Lung (tissue), 12 donors: ENCODE results near the gene TMEM14A. TPM values are rescaled to one million over a fixed set of nuclear protein-coding genes. Genes with fewer than 3 reads are reported as not detected.
A peak's percentile ranks its signal among the peaks of the same experiment; 100 is the strongest.
"Not testable (repeated sequence)": the region's sequence is repeated elsewhere in the genome, so short reads cannot be mapped to it uniquely, and the experiment has no call there.

Experiments used
- ATAC-seq: fragments of 200-7000 bp; cut with Tn5 transposase; one replicate; pipeline ENCODE4 v1.9.1; 2020; ENCODE audit warnings: moderate number of reproducible peaks; ENCODE audit not compliant: insufficient read depth, low FRiP score
- DNase-seq, 3 donors: peaks; one replicate each; pipeline ENCODE4 v3.0.0-alpha.2; 2013 to 2017
- H3K27ac ChIP-seq, 2 donors: one replicate each; pipeline ENCODE4 v1.5.1; 2013; ENCODE audit warnings: mild to moderate bottlenecking in 2 of 2, moderate library complexity in 2 of 2, control low read depth in 1 of 2, inconsistent platforms in 1 of 2, low read depth in 1 of 2, low read length in 1 of 2
- H3K27me3 ChIP-seq, 3 donors: one replicate each; pipeline ENCODE4 v1.5.1; 2013; ENCODE audit warnings: low read length in 2 of 3; ENCODE audit not compliant: control insufficient read depth in 3 of 3, insufficient read depth in 3 of 3
- H3K36me3 ChIP-seq, 4 donors: one replicate each; pipeline ENCODE4 v1.5.1; 2013; ENCODE audit warnings: low read length in 4 of 4, mild to moderate bottlenecking in 1 of 4, moderate library complexity in 1 of 4; ENCODE audit not compliant: control insufficient read depth in 4 of 4, insufficient read depth in 4 of 4
- H3K4me1 ChIP-seq, 5 donors: one replicate each; pipeline ENCODE4 v1.5.1; 2013; ENCODE audit warnings: low read length in 5 of 5, mild to moderate bottlenecking in 2 of 5, moderate library complexity in 1 of 5; ENCODE audit not compliant: control insufficient read depth in 5 of 5, insufficient read depth in 5 of 5
- H3K4me3 ChIP-seq: one replicate; pipeline ENCODE4 v1.5.1; 2013; ENCODE audit warnings: mild to moderate bottlenecking, control low read depth, moderate library complexity
- H3K9ac ChIP-seq, 2 donors: one replicate each; pipeline ENCODE4 v1.5.1; 2013; ENCODE audit warnings: low read length in 2 of 2, control low read depth in 1 of 2; ENCODE audit not compliant: insufficient read depth in 1 of 2
- H3K9me3 ChIP-seq, 4 donors: one replicate each; pipeline ENCODE4 v1.5.1; 2013; ENCODE audit warnings: low read length in 3 of 4, mild to moderate bottlenecking in 1 of 4, moderate library complexity in 1 of 4; ENCODE audit not compliant: control insufficient read depth in 4 of 4, insufficient read depth in 3 of 4
- WGBS, 2 donors: extraction: QIAGEN DNeasy Blood & Tissue Kit; methylation state at CpG; one replicate each; pipeline ENCODE4 v1.1.7; 2013; 5-methylcytosine and 5-hydroxymethylcytosine counted together
- polyA plus RNA-seq, 2 donors: library from polyadenylated mRNA; stranded (reverse); fragments of 200-250 nt; gene quantifications; one replicate each; pipeline ENCODE4 v1.2.1, GENCODE V29; 2013
- total RNA-seq, 2 donors: library from RNA; depleted of rRNA in 1 of 2; stranded (reverse); fragments of >200 nt in 1 of 2; gene quantifications; one replicate each; pipeline ENCODE4 v1.2.1, GENCODE V29; 2014 to 2021
- TF ChIP-seq, protein P1 (sequence below): IDR thresholded peaks from 2 replicates; pipeline ENCODE4 v1.5.1; 2012; ENCODE audit warnings: mild to moderate bottlenecking; ENCODE audit errors: control extremely low read depth, extremely low read depth
- donor health status: control.
- donor health status: control.
- donor health status: Bipolar disorder and iron deficiency.
- donor health status: healthy.
- donor health status: DM: yes; HTN: yes; CAD: no.

The TMEM14A gene
- total and polyA plus RNA-seq, 4 donors = 14.0 to 18.5 (median 17.5) TPM

DNA sequence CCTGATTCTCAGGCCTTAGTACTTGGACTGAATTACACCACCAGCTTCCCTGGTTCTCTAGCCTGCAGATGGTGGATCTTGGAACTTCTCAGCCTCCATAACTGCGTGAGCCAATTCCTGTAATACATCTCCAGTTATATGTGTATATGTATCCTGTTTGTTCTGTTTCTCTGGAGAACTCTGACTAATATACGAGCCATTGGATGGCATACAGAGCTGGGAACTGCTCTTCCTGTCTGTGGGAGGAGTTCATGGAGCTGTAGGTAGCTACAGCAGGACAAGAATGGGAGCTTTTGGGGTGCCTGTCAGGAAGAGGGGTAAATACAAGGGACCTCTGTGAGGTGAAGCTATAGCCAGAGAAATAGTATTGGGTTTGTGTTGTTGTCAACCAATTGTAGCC lies 41.2 kb downstream of the TMEM14A start:
- TF ChIP-seq, protein P1, sequence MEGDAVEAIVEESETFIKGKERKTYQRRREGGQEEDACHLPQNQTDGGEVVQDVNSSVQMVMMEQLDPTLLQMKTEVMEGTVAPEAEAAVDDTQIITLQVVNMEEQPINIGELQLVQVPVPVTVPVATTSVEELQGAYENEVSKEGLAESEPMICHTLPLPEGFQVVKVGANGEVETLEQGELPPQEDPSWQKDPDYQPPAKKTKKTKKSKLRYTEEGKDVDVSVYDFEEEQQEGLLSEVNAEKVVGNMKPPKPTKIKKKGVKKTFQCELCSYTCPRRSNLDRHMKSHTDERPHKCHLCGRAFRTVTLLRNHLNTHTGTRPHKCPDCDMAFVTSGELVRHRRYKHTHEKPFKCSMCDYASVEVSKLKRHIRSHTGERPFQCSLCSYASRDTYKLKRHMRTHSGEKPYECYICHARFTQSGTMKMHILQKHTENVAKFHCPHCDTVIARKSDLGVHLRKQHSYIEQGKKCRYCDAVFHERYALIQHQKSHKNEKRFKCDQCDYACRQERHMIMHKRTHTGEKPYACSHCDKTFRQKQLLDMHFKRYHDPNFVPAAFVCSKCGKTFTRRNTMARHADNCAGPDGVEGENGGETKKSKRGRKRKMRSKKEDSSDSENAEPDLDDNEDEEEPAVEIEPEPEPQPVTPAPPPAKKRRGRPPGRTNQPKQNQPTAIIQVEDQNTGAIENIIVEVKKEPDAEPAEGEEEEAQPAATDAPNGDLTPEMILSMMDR = no peak
- Histone ChIP-seq H3K4me3 (no peak overlapping the region), H3K9ac (no peak overlapping the region), H3K27ac (no peak overlapping the region), H3K36me3 (no peaks in the 10 kb centered on the region), H3K27me3 (no peaks in the 10 kb centered on the region), H3K4me1 (no peaks in the 10 kb centered on the region), H3K9me3 (no peaks in the 10 kb centered on the region)
- 80 to 89% methylated on average over 2 of the region's 2 CpGs for WGBS, 2 donors
- DNase-seq (no peak), ATAC-seq (no peak)

DNA sequence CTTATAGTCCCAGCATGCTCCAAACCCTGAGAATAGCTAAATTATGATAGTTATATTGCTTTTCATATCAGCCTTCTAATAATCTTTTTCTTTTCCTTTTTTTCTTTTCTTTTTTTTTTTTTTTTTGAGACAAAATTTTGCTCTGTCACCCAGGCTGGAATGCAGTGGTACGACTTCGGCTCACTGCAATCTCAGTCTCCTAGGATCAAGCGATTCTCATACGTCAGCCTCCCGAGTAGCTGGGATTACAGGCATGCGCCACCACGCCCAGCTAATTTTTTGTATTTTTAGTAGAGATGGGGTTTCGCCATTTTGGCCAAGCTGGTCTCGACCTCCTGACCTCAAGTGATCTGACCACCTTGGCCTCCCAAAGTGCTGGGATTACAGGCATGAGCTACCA lies 43.8 kb downstream of the TMEM14A start:
- H3K9ac ChIP-seq, ATAC-seq, H3K4me1 ChIP-seq, H3K36me3 ChIP-seq, H3K9me3 ChIP-seq, H3K27me3 ChIP-seq, DNase-seq, H3K4me3 ChIP-seq, H3K27ac ChIP-seq: not testable (repeated sequence)
- WGBS, 2 donors = 93 to 95% methylated on average over 9 of the region's 9 CpGs

DNA sequence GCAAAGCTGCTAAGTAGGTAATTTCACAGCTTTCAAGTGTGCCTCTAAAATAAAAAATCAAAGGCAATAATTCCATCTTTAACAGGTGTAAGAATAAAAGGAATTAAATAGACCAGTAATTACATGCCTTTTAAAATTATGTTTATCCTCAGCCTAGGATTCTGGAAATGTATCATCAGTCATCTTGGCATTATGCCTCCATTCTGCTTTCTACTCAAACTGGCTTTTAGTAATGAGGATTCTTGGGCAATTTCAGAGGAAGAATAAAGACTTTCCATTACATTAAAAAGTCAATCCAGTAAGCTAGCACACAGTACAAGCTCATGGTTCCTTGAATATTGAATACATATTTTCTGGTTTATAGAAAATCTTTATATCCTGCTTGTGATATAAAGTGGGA lies 47.6 kb downstream of the TMEM14A start:
- Histone ChIP-seq H3K27ac (no peak overlapping the region), H3K9ac (no peak overlapping the region), H3K4me3 (no peak overlapping the region), H3K9me3 (no peaks in the 10 kb centered on the region), H3K27me3 (no peaks in the 10 kb centered on the region), H3K36me3 (no peaks in the 10 kb centered on the region), H3K4me1 (no peaks in the 10 kb centered on the region)
- DNase-seq (peak in 1 of 3 donors; percentile 19), ATAC-seq (no peak)
- TF ChIP-seq, protein P1 = no peak

DNA sequence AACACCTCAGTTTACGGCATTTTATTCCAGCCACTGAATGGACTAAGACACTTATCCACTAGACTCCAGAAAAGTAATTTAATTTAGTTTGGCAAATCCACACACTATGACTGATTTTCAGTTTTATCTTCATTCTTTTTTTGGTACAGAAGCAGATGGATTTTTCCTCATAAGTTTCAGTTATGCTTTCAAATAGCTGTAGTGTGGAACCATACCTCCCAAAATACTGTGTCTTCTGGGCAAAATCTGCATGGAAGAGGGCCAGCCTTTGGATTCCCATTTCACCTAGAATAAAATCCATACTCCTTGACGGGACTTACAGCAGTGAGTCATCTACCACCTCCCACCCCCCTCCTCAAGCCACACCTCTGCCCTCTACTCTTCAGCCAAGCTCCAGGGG lies 49.4 kb downstream of the TMEM14A start:
- TF ChIP-seq, protein P1 = no peak
- H3K9me3 ChIP-seq = no peaks in the 10 kb centered on the region
- DNase-seq (no peak), ATAC-seq (no peak)
- no peaks in the 10 kb centered on the region for H3K4me1 ChIP-seq
- no peak overlapping the region for H3K27ac ChIP-seq
- no peak overlapping the region for H3K4me3 ChIP-seq
- H3K36me3 ChIP-seq = no peaks in the 10 kb centered on the region
- WGBS, 2 donors = 77 to 83% methylated on average over 2 of the region's 2 CpGs
- no peaks in the 10 kb centered on the region for H3K27me3 ChIP-seq
- H3K9ac ChIP-seq = no peak overlapping the region
